ENCODE measurements around the gene KNOP1.

The KNOP1 gene

GRCh38 chr16:19696328-19696727, 21.7 kb downstream of the KNOP1 start:
- H3K4me3 ChIP-seq (ENCODE audit: low read depth, low read length, poor library complexity, severe bottlenecking) = no peak overlapping the region
- no peak overlapping the region for H2AFZ ChIP-seq (ENCODE audit: low read length)
- peaks cover 50% of the 10 kb centered on the region for H3K36me3 ChIP-seq (ENCODE audit: insufficient read depth, low read length)
- H3K27me3 ChIP-seq (ENCODE audit: insufficient read depth, low read length) = no peaks in the 10 kb centered on the region
- no peak overlapping the region for H3K27ac ChIP-seq (ENCODE audit: low read depth, low read length, poor library complexity, severe bottlenecking)
- no peaks in the 10 kb centered on the region for H3K9me2 ChIP-seq (ENCODE audit: low read depth, low read length)
- no peak overlapping the region for H3K4me2 ChIP-seq (ENCODE audit: low read length)
- no peaks in the 10 kb centered on the region for H3F3A ChIP-seq (ENCODE audit: insufficient read depth, low read length)
- no peaks in the 10 kb centered on the region for H3K79me2 ChIP-seq (ENCODE audit: insufficient read depth, low read length)
- H3K9ac ChIP-seq (ENCODE audit: low read length) = no peak overlapping the region
- H4K20me1 ChIP-seq (ENCODE audit: insufficient read depth, low read length) = no peaks in the 10 kb centered on the region
- H3K4me1 ChIP-seq (ENCODE audit: insufficient read depth, low read length, severe bottlenecking) = no peaks in the 10 kb centered on the region
- H3K9me3 ChIP-seq (ENCODE audit: low read length) = no peaks in the 10 kb centered on the region
- TF ChIP-seq CTCF (IDR thresholded peaks at IDR 0.05; ENCODE audit: low read length) = no peak
- no peak for TF ChIP-seq EZH2 (IDR thresholded peaks at IDR 0.05; ENCODE audit: borderline replicate concordance, low read length)

- no peak overlapping the region for H3K27ac ChIP-seq (ENCODE audit: low read depth, low read length, poor library complexity, severe bottlenecking)
- H3K4me2 ChIP-seq (ENCODE audit: low read length) = no peak overlapping the region
- no peaks in the 10 kb centered on the region for H4K20me1 ChIP-seq (ENCODE audit: insufficient read depth, low read length)
- H2AFZ ChIP-seq (ENCODE audit: low read length) = no peak overlapping the region
- no peaks in the 10 kb centered on the region for H3K79me2 ChIP-seq (ENCODE audit: insufficient read depth, low read length)
- H3K4me3 ChIP-seq (ENCODE audit: low read depth, low read length, poor library complexity, severe bottlenecking) = no peak overlapping the region
- no peaks in the 10 kb centered on the region for H3K27me3 ChIP-seq (ENCODE audit: insufficient read depth, low read length)
- no peaks in the 10 kb centered on the region for H3K9me3 ChIP-seq (ENCODE audit: low read length)
- H3K9ac ChIP-seq (ENCODE audit: low read length) = no peak overlapping the region
- H3F3A ChIP-seq (ENCODE audit: insufficient read depth, low read length) = no peaks in the 10 kb centered on the region
- no peaks in the 10 kb centered on the region for H3K4me1 ChIP-seq (ENCODE audit: insufficient read depth, low read length, severe bottlenecking)
- H3K9me2 ChIP-seq (ENCODE audit: low read depth, low read length) = no peaks in the 10 kb centered on the region
- no peak for TF ChIP-seq CTCF (IDR thresholded peaks at IDR 0.05; ENCODE audit: low read length)
- TF ChIP-seq EZH2 (IDR thresholded peaks at IDR 0.05; ENCODE audit: borderline replicate concordance, low read length) = no peak
- peaks cover 38% of the 10 kb centered on the region for H3K36me3 ChIP-seq (ENCODE audit: insufficient read depth, low read length)
These were observed 23.0 kb downstream of the KNOP1 start for GRCh38 chr16:19694989-19695388.

- TF ChIP-seq EZH2 (IDR thresholded peaks at IDR 0.05; ENCODE audit: borderline replicate concordance, low read length) = no peak
- TF ChIP-seq CTCF (IDR thresholded peaks at IDR 0.05; ENCODE audit: low read length) = no peak
These were observed 26.8 kb downstream of the KNOP1 start for GRCh38 chr16:19691161-19691711.

More at GRCh38 chr16:19691161-19691711, 26.8 kb downstream of the KNOP1 start:
- Histone ChIP-seq H3K4me3 (ENCODE audit: low read depth, low read length, poor library complexity, severe bottlenecking) (no peak overlapping the region), H3F3A (ENCODE audit: insufficient read depth, low read length) (no peaks in the 10 kb centered on the region), H3K9ac (ENCODE audit: low read length) (no peak overlapping the region), H3K27me3 (ENCODE audit: insufficient read depth, low read length) (no peaks in the 10 kb centered on the region), H4K20me1 (ENCODE audit: insufficient read depth, low read length) (no peaks in the 10 kb centered on the region), H3K4me1 (ENCODE audit: insufficient read depth, low read length, severe bottlenecking) (no peaks in the 10 kb centered on the region), H3K79me2 (ENCODE audit: insufficient read depth, low read length) (no peaks in the 10 kb centered on the region), H3K36me3 (ENCODE audit: insufficient read depth, low read length) (peaks cover 11% of the 10 kb centered on the region), H3K27ac (ENCODE audit: low read depth, low read length, poor library complexity, severe bottlenecking) (no peak overlapping the region), H3K9me3 (ENCODE audit: low read length) (no peaks in the 10 kb centered on the region), H3K4me2 (ENCODE audit: low read length) (no peak overlapping the region), H3K9me2 (ENCODE audit: low read depth, low read length) (no peaks in the 10 kb centered on the region), H2AFZ (ENCODE audit: low read length) (no peak overlapping the region)
